Activated CD4-positive, alpha-beta T cell treated with anti-CD3 and anti-CD28 coated beads, Interleukin-2, amount 10 ng/mL, durations not matched to agents 7 days and 5 days (primary cell): ENCODE results near the gene FBXO38. TPM values are rescaled to one million over a fixed set of nuclear protein-coding genes. Genes with fewer than 3 reads are reported as not detected.

ENCODE experiments used
- CTCF ChIA-PET: fragments of 350-600 bp; sonication (Branson Sonifier 250); formaldehyde crosslinking; loops from one replicate; lab custom pipeline; 2021; ENCODE audit warnings: antibody characterized with exemption; lab: Charles Lee
- POLR2A ChIA-PET: fragments of 350-600 bp; sonication (Branson Sonifier 250); formaldehyde crosslinking; loops from one replicate; lab custom pipeline; 2021; ENCODE audit warnings: antibody characterized with exemption; lab: Charles Lee
- DNase-seq: peaks from one replicate; pipeline ENCODE4 v3.0.0-alpha.2; 2020
- H3K27ac Mint-ChIP-seq: one replicate; pipeline ENCODE4 v1.8.0; 2021; ENCODE audit warnings: mild to moderate bottlenecking, moderate library complexity, mixed read lengths
- H3K27me3 Mint-ChIP-seq: one replicate; pipeline ENCODE4 v1.8.0; 2021; ENCODE audit warnings: mixed read lengths
- H3K36me3 Mint-ChIP-seq: one replicate; pipeline ENCODE4 v1.8.0; 2021; ENCODE audit warnings: low read depth, mixed read lengths
- H3K4me1 Mint-ChIP-seq: one replicate; pipeline ENCODE4 v1.8.0; 2021; ENCODE audit warnings: mixed read lengths
- H3K4me3 Mint-ChIP-seq: one replicate; pipeline ENCODE4 v1.8.0; 2021; ENCODE audit warnings: mild to moderate bottlenecking, moderate library complexity, mixed read lengths
- H3K9me3 Mint-ChIP-seq: one replicate; pipeline ENCODE4 v1.8.0; 2021; ENCODE audit warnings: mixed read lengths
- total RNA-seq, 2 experiments: library from RNA; stranded (reverse); gene quantifications; one replicate each; pipeline ENCODE4 v1.2.3, GENCODE V29; 2021

The FBXO38 gene
- total RNA-seq, 2 experiments from 2014 or later, result 48.5 to 53.1 TPM

- H3K4me3 Mint-ChIP-seq, result no peak overlapping the region
- no peak overlapping the region for H3K27ac Mint-ChIP-seq
- H3K27me3 Mint-ChIP-seq, result no peaks in the 10 kb centered on the region
- POLR2A ChIA-PET, result no interaction called here
- H3K4me1 Mint-ChIP-seq, result no peaks in the 10 kb centered on the region
- CTCF ChIA-PET, result interaction anchor here (1.8 kb wide), 1 partner anchor 14 kb away, joined by 4 read pairs; no protein-coding TSS in a partner anchor
- DNase-seq, result no peak
- no peaks in the 10 kb centered on the region for H3K9me3 Mint-ChIP-seq
- H3K36me3 Mint-ChIP-seq, result peaks cover 58% of the 10 kb centered on the region
Measured at GRCh38 chr5:148416416-148416815, 32.7 kb downstream of the FBXO38 start.

DNA sequence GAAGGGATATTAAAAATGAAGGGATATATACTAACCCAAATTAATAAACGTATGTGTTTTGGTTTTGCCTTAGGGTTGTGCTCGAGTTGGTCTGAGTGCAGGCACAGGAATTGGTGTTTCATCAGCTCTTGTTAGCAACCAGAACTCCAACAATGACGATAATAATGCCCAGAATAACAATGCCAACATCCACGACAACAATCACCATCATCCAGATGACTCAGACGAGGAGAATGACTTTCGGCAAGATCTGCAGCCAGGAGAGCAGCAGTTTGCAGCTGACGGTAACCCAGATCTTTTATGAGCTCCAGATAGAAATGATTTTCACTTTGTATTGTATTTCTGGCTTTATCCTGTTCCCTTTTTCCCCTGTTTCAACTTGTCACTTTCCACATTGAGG is 33.2 kb downstream of the FBXO38 start:
- Mint-ChIP-seq H3K4me3 (no peak overlapping the region), H3K27me3 (no peaks in the 10 kb centered on the region), H3K9me3 (no peaks in the 10 kb centered on the region), H3K4me1 (no peaks in the 10 kb centered on the region), H3K27ac (no peak overlapping the region), H3K36me3 (peaks cover 62% of the 10 kb centered on the region)
- no peak for DNase-seq
- ChIA-PET CTCF (interaction anchor here (1.8 kb wide), 1 partner anchor 15 kb away, joined by 4 read pairs; no protein-coding TSS in a partner anchor), POLR2A (no interaction called here)

DNA sequence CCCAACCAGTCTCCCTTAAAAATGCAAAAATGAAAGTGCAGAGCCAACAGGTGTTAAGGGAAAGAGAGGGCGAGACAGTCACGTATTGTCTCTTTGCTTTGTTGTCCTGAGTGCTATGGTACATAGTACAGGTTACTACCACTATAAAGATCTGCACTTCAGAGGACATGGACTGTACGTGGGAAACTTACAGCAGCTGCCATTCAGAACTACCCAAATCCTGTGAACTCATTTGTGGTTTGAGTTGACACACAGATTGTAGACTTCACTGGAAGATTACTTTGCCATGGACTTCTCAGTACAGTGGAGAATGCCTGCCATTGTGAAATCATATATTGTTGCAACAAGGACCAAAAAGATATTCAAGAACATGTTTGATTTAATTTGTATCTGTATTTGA is 34.8 kb downstream of the FBXO38 start:
- ChIA-PET CTCF (interaction anchor here (1.5 kb wide), 1 partner anchor 9 kb away, joined by 5 read pairs; no protein-coding TSS in a partner anchor), POLR2A (no interaction called here)
- no peaks in the 10 kb centered on the region for H3K9me3 Mint-ChIP-seq
- no peaks in the 10 kb centered on the region for H3K27me3 Mint-ChIP-seq
- DNase-seq, result no peak
- H3K36me3 Mint-ChIP-seq, result peaks cover 60% of the 10 kb centered on the region
- H3K4me3 Mint-ChIP-seq, result no peak overlapping the region
- no peaks in the 10 kb centered on the region for H3K4me1 Mint-ChIP-seq
- no peak overlapping the region for H3K27ac Mint-ChIP-seq

DNA sequence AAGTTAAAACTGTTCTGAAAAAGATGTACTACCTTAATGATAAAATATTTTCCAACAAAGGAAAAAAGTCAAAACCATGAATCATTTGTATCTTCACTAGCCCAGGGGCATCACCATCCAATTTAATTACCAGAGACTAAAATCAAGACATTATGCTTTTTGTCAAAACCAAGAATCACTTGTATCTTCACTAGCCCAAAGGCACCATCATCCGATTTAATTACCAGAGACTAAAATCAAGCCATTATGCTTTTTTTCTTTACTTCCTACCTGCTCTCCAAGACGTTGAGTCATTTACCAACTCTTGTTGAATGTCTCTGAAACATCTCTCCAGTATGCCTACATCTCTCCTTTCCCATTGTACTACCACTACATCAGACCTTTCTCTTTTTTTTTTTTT is 37.9 kb downstream of the FBXO38 start:
- ChIA-PET CTCF (interaction anchor here (1.0 kb wide), 1 partner anchor 19 kb away, joined by 4 read pairs; no protein-coding TSS in a partner anchor), POLR2A (no interaction called here)
- Mint-ChIP-seq H3K36me3 (peaks cover 70% of the 10 kb centered on the region), H3K4me3 (no peak overlapping the region), H3K9me3 (no peaks in the 10 kb centered on the region), H3K4me1 (no peaks in the 10 kb centered on the region), H3K27me3 (no peaks in the 10 kb centered on the region), H3K27ac (no peak overlapping the region)
- no peak for DNase-seq

DNA sequence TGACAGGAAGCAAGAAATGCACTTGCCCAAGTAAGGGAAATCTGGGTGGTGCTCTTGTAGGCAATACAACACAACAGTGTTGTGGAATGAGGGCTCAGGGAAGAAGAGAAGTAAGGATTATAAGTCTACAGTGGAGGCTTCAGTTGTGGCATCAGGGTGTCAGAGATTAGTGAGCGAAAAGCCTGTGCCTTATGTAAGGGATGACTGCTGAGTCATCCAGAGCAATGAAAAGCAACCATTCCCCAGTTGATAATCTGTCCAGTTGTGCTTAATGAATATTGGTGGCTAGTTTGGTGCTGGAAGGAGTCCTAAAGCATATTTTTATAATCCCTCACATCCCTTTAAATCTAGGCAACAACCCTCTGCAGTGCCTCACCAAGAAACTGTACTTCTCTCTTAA is 42.0 kb downstream of the FBXO38 start:
- Mint-ChIP-seq H3K4me1 (no peaks in the 10 kb centered on the region), H3K27ac (no peak overlapping the region), H3K27me3 (no peaks in the 10 kb centered on the region)

GRCh38 chr5:148426514-148426913 is 42.8 kb downstream of the FBXO38 start:
- no peak overlapping the region for H3K4me3 Mint-ChIP-seq
- no peak for DNase-seq
- no peak overlapping the region for H3K27ac Mint-ChIP-seq
- no peaks in the 10 kb centered on the region for H3K9me3 Mint-ChIP-seq
- peaks cover 73% of the 10 kb centered on the region for H3K36me3 Mint-ChIP-seq
- H3K4me1 Mint-ChIP-seq, result no peaks in the 10 kb centered on the region
- CTCF ChIA-PET, result interaction anchor here (0.7 to 1.8 kb wide), 3 partner anchors 8 to 26 kb away, joined by 3 to 5 read pairs (median 3); no protein-coding TSS in a partner anchor
- POLR2A ChIA-PET, result no interaction called here
- no peaks in the 10 kb centered on the region for H3K27me3 Mint-ChIP-seq

More for the DNA sequence above, 42.0 kb downstream of the FBXO38 start:
- no peak for DNase-seq
- CTCF ChIA-PET, result no interaction called here
- POLR2A ChIA-PET, result no interaction called here
- no peaks in the 10 kb centered on the region for H3K9me3 Mint-ChIP-seq
- no peak overlapping the region for H3K4me3 Mint-ChIP-seq
- peaks cover 66% of the 10 kb centered on the region for H3K36me3 Mint-ChIP-seq

GRCh38 chr5:148427370-148428042 is 43.7 kb downstream of the FBXO38 start:
- Mint-ChIP-seq H3K4me1 (no peaks in the 10 kb centered on the region), H3K4me3 (no peak overlapping the region), H3K27ac (no peak overlapping the region), H3K27me3 (no peaks in the 10 kb centered on the region), H3K9me3 (no peaks in the 10 kb centered on the region), H3K36me3 (peaks cover 68% of the 10 kb centered on the region)
- no peak for DNase-seq
- CTCF ChIA-PET, result interaction anchor here (0.6 to 1.8 kb wide), 4 partner anchors 9 to 568 kb away, joined by 3 to 5 read pairs (median 3); no protein-coding TSS in a partner anchor
- POLR2A ChIA-PET, result no interaction called here

GRCh38 chr5:148428848-148429247 is 45.1 kb downstream of the FBXO38 start:
- Mint-ChIP-seq H3K4me1 (no peaks in the 10 kb centered on the region), H3K27me3 (no peaks in the 10 kb centered on the region), H3K4me3 (no peak overlapping the region), H3K9me3 (no peaks in the 10 kb centered on the region), H3K36me3 (peaks cover 71% of the 10 kb centered on the region), H3K27ac (no peak overlapping the region)
- DNase-seq, result no peak
- POLR2A ChIA-PET, result no interaction called here
- CTCF ChIA-PET, result interaction anchor here (1.2 kb wide), 1 partner anchor 24 kb away, joined by 3 read pairs; no protein-coding TSS in a partner anchor

DNA sequence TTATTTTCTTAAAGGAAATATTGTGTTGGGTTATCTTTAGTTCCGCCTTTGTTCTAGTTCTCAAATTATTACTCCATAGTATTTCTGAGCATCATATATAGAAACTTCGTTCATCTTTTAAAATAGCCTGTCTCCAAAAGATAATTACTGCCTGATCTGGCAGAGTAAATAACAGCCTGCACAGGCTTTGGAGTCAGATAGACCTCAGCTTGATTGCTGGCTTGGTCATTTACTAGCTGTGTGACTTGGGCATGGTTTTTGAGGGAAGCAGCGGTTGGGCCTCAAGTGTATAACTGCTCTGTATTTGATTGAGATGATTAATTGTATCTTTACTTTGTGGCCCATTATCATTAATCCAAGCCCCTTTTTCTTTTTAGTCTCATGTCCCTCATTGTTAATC is 50.1 kb downstream of the FBXO38 start:
- peaks cover 47% of the 10 kb centered on the region for H3K36me3 Mint-ChIP-seq
- no peak overlapping the region for H3K4me3 Mint-ChIP-seq
- DNase-seq, result no peak
- no peaks in the 10 kb centered on the region for H3K9me3 Mint-ChIP-seq
- no peaks in the 10 kb centered on the region for H3K27me3 Mint-ChIP-seq
- POLR2A ChIA-PET, result no interaction called here
- CTCF ChIA-PET, result no interaction called here
- H3K4me1 Mint-ChIP-seq, result no peaks in the 10 kb centered on the region
- H3K27ac Mint-ChIP-seq, result no peak overlapping the region

- CTCF ChIA-PET, result no interaction called here
- Mint-ChIP-seq H3K4me3 (no peak overlapping the region), H3K36me3 (peaks cover 48% of the 10 kb centered on the region), H3K27me3 (no peaks in the 10 kb centered on the region), H3K27ac (no peak overlapping the region), H3K4me1 (no peaks in the 10 kb centered on the region), H3K9me3 (no peaks in the 10 kb centered on the region)
- POLR2A ChIA-PET, result no interaction called here
- DNase-seq, result no peak
Measured at GRCh38 chr5:148436029-148436428, 52.3 kb downstream of the FBXO38 start.

DNA sequence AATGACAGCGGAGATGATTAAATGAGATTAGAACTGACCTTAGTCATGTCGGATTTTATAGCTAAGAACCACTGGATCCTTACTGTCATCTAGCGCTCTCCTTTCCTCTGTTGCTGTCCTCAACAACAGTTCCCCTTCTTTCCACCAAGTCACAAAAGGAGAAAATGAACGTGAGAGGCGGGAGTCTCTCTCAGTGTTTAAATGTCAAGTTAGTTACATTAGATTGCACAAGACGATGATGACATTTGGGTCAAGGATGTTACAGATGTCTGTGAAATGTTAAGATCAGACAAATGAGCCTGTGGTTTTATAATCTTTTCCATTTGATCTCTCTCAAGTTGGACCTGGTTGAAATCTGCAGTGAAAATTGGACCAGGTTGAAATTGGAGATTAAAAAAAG is 53.5 kb downstream of the FBXO38 start:
- H3K27me3 Mint-ChIP-seq, result no peaks in the 10 kb centered on the region
- H3K4me1 Mint-ChIP-seq, result no peaks in the 10 kb centered on the region
- H3K27ac Mint-ChIP-seq, result no peak overlapping the region
- DNase-seq, result no peak
- H3K36me3 Mint-ChIP-seq, result peaks cover 40% of the 10 kb centered on the region
- POLR2A ChIA-PET, result no interaction called here
- H3K4me3 Mint-ChIP-seq, result no peak overlapping the region
- CTCF ChIA-PET, result interaction anchor here (0.5 to 1.6 kb wide), 2 partner anchors 36 to 293 kb away, joined by 3 to 4 read pairs; no protein-coding TSS in a partner anchor
- H3K9me3 Mint-ChIP-seq, result no peaks in the 10 kb centered on the region

DNA sequence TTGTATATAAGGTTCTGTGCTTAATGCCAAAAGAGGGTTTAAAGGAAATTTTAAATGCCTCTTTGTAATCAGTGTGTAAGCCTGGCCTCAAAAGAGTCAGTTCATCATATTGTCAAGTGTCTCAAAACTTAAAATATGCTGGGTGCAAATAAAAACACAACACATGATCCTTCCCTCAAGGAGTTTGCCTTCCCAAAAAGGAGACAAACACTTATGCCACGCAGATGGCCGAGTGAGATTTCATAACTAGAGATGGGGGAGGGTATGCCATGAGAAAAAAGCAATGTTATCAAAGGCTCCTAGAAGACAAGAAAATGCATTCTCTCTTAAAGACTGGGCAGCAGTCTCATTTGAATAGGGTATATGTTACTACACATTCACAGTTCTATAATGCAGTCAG is 55.2 kb downstream of the FBXO38 start:
- CTCF ChIA-PET, result interaction anchor here (1.6 to 6.2 kb wide), 2 partner anchors 292 kb away, joined by 4 to 35 read pairs; no protein-coding TSS in a partner anchor
- Mint-ChIP-seq H3K27me3 (no peaks in the 10 kb centered on the region), H3K4me3 (no peak overlapping the region), H3K27ac (no peak overlapping the region), H3K9me3 (no peaks in the 10 kb centered on the region), H3K4me1 (no peaks in the 10 kb centered on the region), H3K36me3 (peaks cover 35% of the 10 kb centered on the region)
- POLR2A ChIA-PET, result no interaction called here
- DNase-seq, result no peak

GRCh38 chr5:148443241-148443640 is 59.5 kb downstream of the FBXO38 start:
- Mint-ChIP-seq H3K4me1 (no peaks in the 10 kb centered on the region), H3K27me3 (no peaks in the 10 kb centered on the region), H3K4me3 (no peak overlapping the region), H3K27ac (no peak overlapping the region), H3K9me3 (no peaks in the 10 kb centered on the region), H3K36me3 (peaks cover 21% of the 10 kb centered on the region)
- POLR2A ChIA-PET, result no interaction called here
- CTCF ChIA-PET, result interaction anchor here (0.5 to 6.2 kb wide), 5 partner anchors 11 to 1955 kb away, joined by 3 to 35 read pairs (median 3); no protein-coding TSS in a partner anchor
- DNase-seq, result no peak
